Putamen (tissue), 1 donor: ENCODE measurements around the gene PFKL.
A peak's percentile ranks its signal among the peaks of the same experiment; 100 is the strongest.
"Not testable (repeated sequence)": the region's sequence is repeated elsewhere in the genome, so short reads cannot be mapped to it uniquely, and the experiment has no call there.

Experiments
- DNase-seq: peaks from one replicate; pipeline ENCODE4 v3.0.0-alpha.2; 2016; ENCODE audit warnings: low spot score

Gene PFKL

GRCh38 chr21:44294391-44295162, 5.3 kb upstream of the PFKL start:
- no peak for DNase-seq

GRCh38 chr21:44295163-44295573, 4.7 kb upstream of the PFKL start:
- DNase-seq: no peak

GRCh38 chr21:44295646-44296045, 4.2 kb upstream of the PFKL start:
- no peak for DNase-seq

- no peak for DNase-seq
Observed at GRCh38 chr21:44296103-44296519, 3.7 kb upstream of the PFKL start.

GRCh38 chr21:44296916-44297315, 2.9 kb upstream of the PFKL start:
- no peak for DNase-seq

- DNase-seq: peak; percentile 85
Observed at GRCh38 chr21:44297525-44298290, 2.1 kb upstream of the PFKL start.

GRCh38 chr21:44298301-44298700, 1.6 kb upstream of the PFKL start:
- DNase-seq: no peak

- no peak for DNase-seq
Observed at GRCh38 chr21:44299085-44299457, 782 bp upstream of the PFKL start.

GRCh38 chr21:44300262-44300959, 558 bp downstream of the PFKL start:
- peak; percentile 44 for DNase-seq

- DNase-seq: no peak
Observed at GRCh38 chr21:44301141-44301540, 1.3 kb downstream of the PFKL start.

- DNase-seq: no peak
Observed at GRCh38 chr21:44301961-44302406, 2.1 kb downstream of the PFKL start.

- not testable (repeated sequence) for DNase-seq
Observed at GRCh38 chr21:44302573-44303401, 2.9 kb downstream of the PFKL start.

GRCh38 chr21:44303490-44303981, 3.7 kb downstream of the PFKL start:
- DNase-seq: no peak

- no peak for DNase-seq
Observed at GRCh38 chr21:44304011-44304616, 4.3 kb downstream of the PFKL start.

- DNase-seq: peak; percentile 79
Observed at GRCh38 chr21:44304877-44305293, 5.0 kb downstream of the PFKL start.

GRCh38 chr21:44305691-44306090, 5.8 kb downstream of the PFKL start:
- DNase-seq: no peak

GRCh38 chr21:44306936-44307704, 7.3 kb downstream of the PFKL start:
- DNase-seq: no peak

GRCh38 chr21:44310628-44311507, 11.0 kb downstream of the PFKL start:
- DNase-seq: no peak

GRCh38 chr21:44312089-44312488, 12.2 kb downstream of the PFKL start:
- no peak for DNase-seq
